GM18951 (cell line): Measurements from ENCODE around the gene RIMS3.
A peak's percentile ranks its signal among the peaks of the same experiment; 100 is the strongest.

Experiments
- POLR2A ChIP-seq: IDR thresholded peaks from 4 replicates; pipeline ENCODE4 v1.6.1; 2011; ENCODE audit warnings: mild to moderate bottlenecking; ENCODE audit not compliant: insufficient read length, insufficient read depth; ENCODE audit errors: extremely low read depth
- in situ Hi-C: fragments of 300-500 bp; cut with MboI; formaldehyde crosslinking; loops from one replicate; pipeline ENCODE4 v1.12.0; 2022; ENCODE audit warnings: low sequenced_read_pairs, mixed read lengths, inconsistent platforms; ENCODE audit not compliant: unreplicated experiment

Gene RIMS3

GRCh38 chr1:40699787-40700186 is 34.3 kb upstream of the RIMS3 start:
- TF ChIP-seq POLR2A = no peak
- in situ Hi-C loops = no loop called here

- in situ Hi-C loops = no loop called here
- TF ChIP-seq POLR2A = no peak
Observed at GRCh38 chr1:40697436-40697835, 32.0 kb upstream of the RIMS3 start.

DNA sequence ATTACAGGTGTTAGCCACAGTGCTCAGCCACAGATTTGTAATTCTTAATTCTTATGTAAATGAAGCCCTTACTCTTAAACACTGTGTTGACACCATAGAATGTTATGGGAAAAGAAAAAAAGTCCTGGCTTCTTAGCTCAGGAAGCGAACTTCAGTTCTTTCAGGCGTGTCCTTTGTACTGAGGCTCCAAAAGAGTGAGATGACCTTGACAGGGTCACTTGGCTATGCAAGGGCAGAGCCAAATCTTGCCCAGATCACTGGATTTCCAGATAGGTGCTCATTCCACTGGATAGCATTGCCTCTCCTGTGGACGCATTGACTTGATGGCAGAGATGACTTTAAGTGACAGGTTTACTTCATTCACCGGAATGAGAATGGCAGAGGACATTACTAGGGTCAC is 30.8 kb upstream of the RIMS3 start:
- in situ Hi-C loops = no loop called here
- no peak for TF ChIP-seq POLR2A

DNA sequence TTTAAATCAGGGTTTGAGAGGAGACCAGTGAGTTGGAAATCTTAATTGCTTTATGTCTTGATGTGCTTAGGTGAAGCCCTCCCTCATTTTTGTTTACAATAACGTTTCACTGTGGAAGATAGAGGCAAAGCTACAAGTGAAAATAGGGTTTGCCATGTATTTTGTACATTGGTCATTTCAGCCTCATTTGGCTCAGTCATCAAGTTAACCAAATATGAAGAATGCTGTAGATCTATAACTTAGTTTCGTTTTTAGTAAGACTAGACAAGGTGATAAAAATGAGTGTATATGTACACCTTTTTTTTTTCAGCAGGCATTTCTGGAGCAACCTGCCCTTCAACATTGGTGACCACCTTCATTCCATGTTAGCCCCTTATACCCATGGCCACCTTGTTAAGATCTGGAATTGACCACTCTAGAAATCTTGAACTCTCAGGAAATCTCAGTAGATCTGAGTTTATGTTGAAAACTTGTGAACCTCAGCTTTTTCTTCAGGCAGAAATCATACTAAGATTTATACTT is 28.9 kb upstream of the RIMS3 start:
- in situ Hi-C loops = no loop called here
- TF ChIP-seq POLR2A = no peak

DNA sequence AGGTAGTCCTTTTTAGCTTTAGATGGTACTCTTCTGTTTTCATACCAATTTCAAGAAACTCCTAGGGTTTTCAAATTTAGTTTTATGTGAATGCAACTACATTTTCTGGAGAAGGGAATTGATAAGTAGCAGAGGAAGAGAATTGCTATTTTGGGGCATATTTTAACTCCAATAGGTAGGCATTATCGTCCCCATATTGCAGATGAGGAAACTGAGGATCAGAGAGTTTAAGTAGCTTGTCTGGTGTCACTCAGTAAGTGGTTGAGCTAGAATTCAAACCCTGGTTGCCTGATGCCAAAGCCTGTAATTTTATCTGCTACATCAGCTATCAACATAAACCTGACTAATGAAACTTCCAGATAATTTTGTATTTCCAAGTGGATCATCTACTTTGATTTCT is 27.9 kb upstream of the RIMS3 start:
- no peak for TF ChIP-seq POLR2A

GRCh38 chr1:40692429-40692895 is 27.0 kb upstream of the RIMS3 start:
- in situ Hi-C loops = no loop called here
- no peak for TF ChIP-seq POLR2A

More for the DNA sequence above, 27.9 kb upstream of the RIMS3 start:
- in situ Hi-C loops = no loop called here

DNA sequence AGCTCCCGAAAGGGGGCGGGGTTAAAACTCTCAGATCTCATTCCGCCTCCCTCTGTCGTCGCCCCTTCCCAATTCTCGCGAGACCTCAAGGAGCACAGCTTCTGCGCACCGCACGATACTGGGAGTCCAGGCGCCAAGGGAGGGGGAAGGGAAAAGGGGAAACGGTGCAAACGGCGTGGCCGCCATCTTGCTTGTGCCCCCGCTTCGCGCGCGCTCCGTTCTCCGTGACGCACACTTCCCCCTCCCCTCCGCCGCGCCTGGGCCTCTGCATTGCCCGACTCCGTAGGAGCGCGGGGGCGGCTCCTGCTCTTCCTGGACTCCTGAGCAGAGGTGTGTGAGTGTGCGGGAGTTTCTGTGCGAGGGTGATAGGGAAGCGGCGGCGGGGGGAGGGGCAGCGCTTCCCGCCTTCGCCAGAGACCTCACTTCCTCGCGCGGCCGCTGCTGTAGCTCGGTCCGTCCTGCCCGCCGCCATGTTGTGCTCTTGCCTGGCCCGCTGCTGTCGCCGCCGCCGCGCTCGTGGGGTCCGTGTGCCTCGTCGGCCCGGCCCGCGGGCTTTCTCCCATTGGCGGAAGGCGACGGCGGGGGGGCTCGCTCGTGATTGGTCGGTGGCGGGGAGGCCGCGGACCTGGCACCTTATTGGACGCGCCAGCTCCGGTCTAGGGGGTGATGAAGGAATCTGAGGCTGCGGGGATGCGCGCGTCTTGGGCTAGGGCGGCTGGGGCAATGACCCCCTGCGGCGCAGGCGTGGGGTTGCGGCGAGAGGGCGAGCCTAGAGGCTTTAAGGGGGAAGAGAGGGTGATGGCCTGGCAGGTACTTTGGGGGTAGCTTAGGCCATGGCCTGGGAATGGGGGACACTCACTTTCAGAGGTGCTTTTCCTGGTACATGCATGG is 26.3 kb upstream of the RIMS3 start, which contains the start of gene NFYC:
NFYC (plus strand) TSS at position 167 of the 891 bp plus-strand sequence. CDS start 47,140 bp downstream, outside the sequence.
- in situ Hi-C loops = no loop called here
- peak; percentile 95 for TF ChIP-seq POLR2A

GRCh38 chr1:40690771-40691537 is 25.5 kb upstream of the RIMS3 start:
- no peak for TF ChIP-seq POLR2A
- in situ Hi-C loops = no loop called here

DNA sequence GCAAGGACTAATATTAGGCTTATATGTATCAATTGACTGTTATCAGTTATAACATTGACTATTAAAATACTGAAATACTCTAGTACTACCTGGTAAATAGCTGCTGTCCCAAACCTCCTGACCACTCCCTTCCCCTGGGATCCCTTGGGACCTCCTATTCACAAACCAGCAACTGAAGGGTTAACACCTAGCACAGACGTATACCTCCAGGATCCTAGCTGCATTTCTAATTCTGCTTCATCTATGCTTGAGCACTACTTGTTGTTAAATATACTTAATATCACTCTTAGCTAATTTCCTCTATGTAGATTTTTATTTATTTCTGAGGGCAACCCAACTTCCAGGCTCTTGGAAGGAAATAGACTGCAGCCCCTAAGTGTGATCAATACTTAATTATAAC is 24.3 kb upstream of the RIMS3 start:
- in situ Hi-C loops = no loop called here
- TF ChIP-seq POLR2A = no peak

DNA sequence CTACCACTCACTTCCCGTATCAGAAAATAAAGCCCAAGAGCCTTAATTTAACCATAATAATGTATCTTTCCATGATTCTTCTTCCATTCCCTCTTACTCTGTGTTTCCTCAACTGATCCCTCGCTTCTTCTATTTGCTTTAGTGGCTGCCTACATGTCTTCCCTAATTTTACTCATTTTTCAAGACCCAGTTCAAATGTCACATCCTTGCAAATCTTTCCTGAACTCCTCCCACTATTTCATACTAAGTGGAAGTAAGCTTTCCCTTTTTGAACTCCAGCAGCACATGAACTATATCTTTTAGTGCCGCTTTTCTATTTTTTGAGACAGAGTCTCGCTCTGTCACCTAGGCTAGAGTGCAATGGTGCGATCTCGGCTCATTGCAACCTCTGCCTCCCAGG is 22.2 kb upstream of the RIMS3 start:
- no peak for TF ChIP-seq POLR2A
- in situ Hi-C loops = no loop called here

GRCh38 chr1:40687059-40687458 is 21.6 kb upstream of the RIMS3 start:
- in situ Hi-C loops = no loop called here
- TF ChIP-seq POLR2A = no peak

DNA sequence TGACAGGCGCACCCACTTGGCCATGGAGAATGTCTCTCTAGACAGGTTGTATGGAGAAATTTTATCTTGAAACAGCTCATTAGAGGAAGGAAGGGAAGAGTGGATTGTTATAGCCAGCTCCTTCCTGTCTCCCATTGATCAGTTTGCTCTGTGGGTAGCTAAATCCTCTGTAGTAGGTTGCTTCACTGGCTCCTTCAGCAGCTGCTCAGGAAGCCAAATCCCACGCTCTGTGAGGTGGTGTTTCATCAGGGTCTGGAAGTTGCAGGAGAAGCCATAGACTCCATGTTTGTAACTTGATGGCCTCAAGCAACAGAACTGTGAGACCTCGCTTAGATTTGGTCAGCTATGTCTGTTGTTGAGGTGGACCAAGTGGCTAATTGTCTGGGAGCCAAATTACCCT is 19.2 kb upstream of the RIMS3 start:
- TF ChIP-seq POLR2A = no peak
- in situ Hi-C loops = no loop called here
